ENCODE results near the gene FAM240A.

FAM240A gene

DNA sequence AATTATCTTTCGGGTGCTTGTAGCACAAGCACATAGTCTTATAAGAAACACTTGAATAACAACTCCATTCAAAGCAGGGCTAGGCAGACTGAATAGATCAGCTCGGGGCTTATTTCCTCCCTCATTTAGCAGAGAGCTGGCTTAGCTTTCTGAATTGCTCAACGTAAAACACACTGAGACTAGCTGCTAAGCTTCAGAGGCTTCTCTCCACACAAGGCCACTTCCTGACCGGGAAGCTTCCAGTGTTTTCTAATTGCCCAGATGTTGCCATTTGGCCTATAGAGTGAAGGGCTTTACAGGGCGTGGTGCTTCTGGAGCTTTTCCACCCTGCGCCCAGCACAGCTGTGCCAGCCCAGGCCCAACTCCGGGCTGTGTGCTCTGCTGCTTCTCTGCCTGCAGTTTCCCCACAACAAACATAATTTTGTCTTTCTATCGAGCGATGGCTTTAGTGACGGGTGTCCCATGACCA is 16.6 kb downstream of the FAM240A start:
- DNase-seq, result no peak

DNA sequence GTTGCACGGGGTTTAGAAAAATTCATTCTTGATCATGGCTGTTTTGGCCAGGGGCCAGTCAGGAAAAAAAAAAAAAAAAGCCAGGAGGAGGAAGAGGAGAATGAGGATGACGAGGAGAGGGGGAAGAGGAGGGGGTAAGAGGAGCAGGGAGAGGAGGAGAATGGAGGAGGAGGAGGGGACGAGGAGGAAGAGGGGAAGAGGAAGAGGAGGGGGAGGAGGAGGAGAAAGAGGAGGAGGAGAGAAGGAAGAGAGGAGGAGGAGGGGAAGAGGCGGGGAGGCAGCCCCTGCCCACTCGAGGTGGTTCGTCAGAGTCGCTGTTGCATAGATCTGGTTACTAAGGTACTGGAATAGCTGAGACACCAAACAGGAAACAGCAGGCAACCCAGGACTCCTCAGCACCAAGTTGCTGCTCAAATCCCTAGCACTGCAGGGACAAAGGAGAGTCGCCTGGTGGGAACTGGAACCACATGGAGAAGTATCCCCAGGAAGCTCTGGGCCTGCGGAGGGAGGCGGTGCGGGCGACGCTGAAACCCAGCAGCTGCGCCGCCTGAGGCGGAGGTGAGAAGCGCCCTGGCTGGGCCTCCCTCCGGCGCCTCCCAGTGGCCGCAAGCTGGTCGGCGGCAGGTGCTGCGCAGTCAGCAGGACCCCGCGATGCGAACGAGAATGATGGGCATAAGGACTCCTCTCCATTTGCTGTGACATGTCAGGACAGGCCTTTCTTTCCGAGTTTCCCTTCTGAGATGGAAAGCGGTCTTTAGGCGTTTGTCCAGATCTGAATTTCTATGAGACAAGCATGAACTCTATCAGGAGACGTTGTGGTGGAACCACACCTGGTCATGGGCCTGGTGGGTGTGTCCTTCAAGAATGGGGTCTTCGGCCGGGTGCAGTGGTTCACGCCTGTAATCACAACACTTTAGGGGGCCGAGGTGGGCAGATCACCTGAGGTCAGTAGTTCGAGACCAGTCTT is 17.5 kb downstream of the FAM240A start:
- peak; percentile 79 for DNase-seq

GRCh38 chr3:46632792-46633191 is 20.5 kb downstream of the FAM240A start:
- DNase-seq, result no peak

DNA sequence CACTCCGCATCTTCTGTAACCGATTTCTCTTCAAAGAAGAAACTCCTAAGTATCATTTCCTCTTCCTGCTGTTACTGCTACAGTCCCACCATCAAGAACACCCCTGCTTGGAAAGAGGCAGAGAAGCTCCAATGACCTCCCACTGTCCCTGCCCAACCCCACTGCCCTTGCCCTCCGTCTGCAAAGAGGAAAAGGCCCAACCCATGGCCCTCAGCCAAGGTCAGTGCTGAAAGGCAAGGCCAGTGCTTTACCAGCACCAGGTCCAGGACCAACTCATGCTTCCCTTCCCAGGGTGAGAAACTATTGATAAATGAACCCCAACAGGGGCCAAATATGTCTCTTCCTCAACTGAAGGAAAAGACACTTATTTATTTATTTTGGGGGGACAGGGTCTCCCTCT is 22.5 kb downstream of the FAM240A start:
- no peak for DNase-seq

DNA sequence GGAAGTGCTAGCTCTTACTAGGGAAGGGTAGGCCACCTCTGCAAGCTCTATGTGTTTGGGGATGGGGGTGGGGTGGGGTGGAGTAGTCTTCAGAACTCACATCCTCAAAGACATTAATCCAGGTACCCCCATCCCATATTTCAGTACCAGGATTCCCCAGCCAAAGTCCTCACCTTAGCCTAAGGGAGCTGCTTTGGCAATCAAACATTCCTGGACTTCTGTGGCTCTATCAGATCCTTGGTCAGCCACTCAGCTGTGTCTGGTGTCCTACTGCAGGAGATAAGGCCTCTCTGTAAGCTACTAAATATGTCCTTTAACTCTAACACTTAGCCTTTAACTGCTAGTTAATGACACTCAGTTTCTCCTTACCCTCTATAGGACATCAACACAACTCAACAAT is 26.9 kb downstream of the FAM240A start:
- no peak for DNase-seq

DNA sequence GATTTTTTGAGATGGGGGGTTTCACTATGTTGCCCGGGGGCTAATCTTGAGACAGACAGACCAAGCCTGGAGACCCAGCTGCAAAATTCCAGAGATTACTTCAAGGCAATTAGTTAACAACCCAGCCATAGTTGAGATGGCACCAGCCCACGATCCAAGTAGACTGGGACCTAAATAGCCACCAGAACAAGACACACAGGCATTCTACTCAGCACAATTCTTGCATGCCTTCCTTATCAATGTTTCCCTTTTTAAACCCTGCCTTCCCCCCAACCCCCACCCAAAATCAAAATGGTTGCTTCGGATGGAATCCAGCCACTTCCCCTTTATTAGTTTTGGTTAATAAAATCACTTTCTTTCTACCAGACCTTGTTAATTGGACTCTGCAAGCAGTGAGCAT is 28.6 kb downstream of the FAM240A start:
- DNase-seq, result no peak

DNA sequence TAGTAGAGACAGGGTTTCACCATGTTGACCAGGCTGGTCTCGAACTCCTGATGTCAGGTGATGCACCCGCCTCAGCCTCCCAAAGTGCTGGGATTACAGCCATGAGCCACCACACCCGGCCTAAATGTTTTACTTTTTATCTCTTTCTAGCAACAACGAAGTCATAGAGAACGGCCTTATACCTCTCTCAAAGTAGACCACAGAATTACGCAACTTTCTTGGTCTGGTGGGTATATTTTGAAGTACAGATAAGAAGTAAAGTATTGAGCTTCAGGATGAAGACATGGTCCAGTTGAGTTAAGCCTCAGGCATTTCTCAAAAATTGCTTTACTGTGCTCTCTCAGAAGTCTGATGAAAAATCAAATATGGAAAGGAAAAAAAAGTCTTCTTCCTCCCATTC is 30.6 kb downstream of the FAM240A start:
- DNase-seq, result no peak

- DNase-seq, result no peak
Observed at GRCh38 chr3:46643701-46644100, 31.4 kb downstream of the FAM240A start.

- no peak for DNase-seq
Observed at GRCh38 chr3:46646700-46647099, 34.4 kb downstream of the FAM240A start.

DNA sequence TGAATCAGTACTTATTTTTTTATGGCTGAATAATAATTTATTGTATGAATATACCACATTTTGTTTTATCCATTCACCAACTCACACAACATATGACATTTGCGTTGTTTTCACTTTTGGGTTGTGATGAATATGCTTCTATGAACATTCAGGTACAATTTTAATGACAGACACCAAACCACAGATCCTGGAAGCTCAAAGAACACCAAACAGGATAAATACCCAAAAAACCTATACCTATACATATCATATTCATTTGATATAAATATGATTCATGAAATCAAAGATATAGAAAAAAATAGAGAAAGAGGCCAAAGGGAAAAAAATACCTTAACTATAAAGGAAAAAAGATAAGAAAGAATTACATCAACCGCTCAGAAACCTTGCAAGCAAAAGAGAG is 35.8 kb downstream of the FAM240A start:
- no peak for DNase-seq

DNA sequence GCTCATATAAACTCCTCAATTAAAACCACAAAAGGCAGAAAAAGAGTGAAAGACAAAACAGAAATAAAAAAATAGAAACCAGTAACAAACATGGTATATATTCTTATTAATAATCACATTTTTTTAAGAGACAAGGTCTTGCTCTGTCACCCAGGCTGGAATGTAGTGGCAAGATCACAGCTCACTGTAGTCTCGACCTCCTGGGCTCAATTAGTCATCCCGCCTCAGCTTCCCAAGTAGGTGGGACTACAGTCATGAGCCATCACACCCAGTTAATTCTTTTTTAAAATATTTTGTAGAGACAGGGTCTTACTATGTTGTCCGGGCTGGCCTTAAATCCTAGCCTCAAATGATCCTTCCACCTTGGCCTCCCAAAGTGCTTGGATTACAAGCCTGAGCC is 37.1 kb downstream of the FAM240A start:
- DNase-seq, result no peak

DNA sequence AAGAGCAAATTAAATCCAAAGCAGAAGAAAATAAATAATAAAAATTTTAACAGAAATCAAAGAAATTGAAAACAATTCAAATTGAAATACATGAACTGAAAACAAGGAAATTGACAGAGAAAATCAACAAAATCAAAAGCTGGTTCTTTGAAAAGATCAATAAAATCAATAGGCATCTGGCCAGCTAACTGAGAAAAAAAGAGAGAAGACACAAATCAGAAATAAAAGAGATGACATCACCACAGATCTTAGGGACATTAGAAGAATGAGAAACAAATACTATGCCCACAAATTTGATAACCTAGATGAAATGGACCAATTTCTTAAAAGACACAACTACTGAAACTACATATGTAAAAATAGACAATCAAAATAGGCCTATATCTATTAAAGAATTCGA is 38.8 kb downstream of the FAM240A start:
- DNase-seq, result no peak

- no peak for DNase-seq
Observed at GRCh38 chr3:46655271-46655670, 42.9 kb downstream of the FAM240A start.

- no peak for DNase-seq
Observed at GRCh38 chr3:46656778-46657556, 44.6 kb downstream of the FAM240A start.

DNA sequence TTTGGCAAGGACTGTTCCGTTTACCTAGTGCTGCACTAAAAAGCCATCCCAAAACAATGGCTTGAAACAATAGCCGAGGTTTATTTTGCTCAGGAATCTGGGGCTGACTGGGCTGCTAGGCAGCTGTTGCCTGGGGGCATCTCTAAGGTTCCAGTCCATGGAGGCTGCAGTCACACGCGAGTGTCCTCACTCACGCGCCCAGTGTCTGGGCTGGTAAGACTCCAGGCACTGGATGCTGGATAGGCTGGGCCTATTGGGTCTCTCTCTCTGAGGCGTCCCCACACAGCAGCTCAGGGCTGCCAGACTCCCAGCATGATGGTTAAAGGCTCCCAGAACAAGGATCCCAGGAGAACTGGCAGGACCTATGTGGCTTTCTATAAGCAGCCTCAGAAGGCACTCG is 47.0 kb downstream of the FAM240A start:
- DNase-seq, result no peak

DNA sequence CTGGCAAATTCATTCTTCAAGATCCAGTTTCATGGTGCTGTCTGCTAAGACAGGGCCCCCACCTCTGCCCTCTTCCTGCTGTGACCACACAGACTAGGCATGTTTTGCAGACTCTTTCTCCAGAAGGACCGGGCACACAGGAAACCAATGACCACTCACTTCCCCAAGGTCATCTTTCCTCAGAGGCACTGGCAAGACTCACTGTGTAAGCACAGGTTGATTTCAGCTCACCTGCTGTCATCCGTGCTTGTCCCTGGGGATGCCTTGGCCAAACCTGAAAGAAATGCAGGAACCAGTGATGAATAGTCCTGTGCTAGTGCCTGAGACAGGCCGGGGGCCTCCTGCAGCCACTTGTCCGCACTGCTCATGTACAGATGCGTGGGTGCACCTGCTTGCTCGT is 47.7 kb downstream of the FAM240A start:
- no peak for DNase-seq

- DNase-seq, result no peak
Observed at GRCh38 chr3:46660543-46661523, 48.5 kb downstream of the FAM240A start.

GRCh38 chr3:46661776-46662766 is 49.7 kb downstream of the FAM240A start:
- no peak for DNase-seq

- no peak for DNase-seq
Observed at GRCh38 chr3:46662771-46663551, 50.6 kb downstream of the FAM240A start.

DNA sequence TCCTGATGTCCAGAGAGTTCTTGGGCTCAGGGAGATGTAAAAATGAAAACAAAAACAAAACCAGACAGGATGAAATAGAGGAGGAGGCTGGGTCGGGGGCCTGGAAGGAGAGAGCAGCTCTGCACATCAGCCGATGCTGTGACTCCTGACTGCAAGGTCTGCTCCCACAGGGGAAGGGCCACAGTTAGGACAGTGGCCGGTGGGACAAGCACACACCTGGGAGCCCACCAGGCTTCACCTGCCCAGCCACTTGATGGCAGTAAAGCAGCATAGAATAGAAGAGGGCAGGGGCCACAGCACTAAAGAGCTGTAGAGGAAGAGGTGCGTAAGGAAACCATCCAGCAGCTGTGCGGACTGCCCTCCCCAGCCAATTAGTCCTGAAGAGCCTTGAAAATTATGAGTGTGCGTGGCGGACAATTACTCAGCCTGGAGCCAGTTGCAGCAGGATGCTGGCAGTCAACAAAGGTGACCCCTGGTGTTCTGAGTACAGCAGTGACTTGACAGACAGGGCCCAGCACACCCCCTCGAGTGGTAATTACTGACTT is 51.3 kb downstream of the FAM240A start:
- DNase-seq, result no peak

Data from activated CD4-positive, alpha-beta T cell treated with anti-CD3 and anti-CD28 coated beads, Interleukin-2, amount 50 U/mL, for 1 hour (primary cell).